ENCODE data around the gene SLC12A7. TPM values are rescaled to one million over a fixed set of nuclear protein-coding genes. Genes with fewer than 3 reads are reported as not detected.

Gene SLC12A7
- total RNA-seq, 2 donors from 2014 or later, result 27.6 to 138 TPM

DNA sequence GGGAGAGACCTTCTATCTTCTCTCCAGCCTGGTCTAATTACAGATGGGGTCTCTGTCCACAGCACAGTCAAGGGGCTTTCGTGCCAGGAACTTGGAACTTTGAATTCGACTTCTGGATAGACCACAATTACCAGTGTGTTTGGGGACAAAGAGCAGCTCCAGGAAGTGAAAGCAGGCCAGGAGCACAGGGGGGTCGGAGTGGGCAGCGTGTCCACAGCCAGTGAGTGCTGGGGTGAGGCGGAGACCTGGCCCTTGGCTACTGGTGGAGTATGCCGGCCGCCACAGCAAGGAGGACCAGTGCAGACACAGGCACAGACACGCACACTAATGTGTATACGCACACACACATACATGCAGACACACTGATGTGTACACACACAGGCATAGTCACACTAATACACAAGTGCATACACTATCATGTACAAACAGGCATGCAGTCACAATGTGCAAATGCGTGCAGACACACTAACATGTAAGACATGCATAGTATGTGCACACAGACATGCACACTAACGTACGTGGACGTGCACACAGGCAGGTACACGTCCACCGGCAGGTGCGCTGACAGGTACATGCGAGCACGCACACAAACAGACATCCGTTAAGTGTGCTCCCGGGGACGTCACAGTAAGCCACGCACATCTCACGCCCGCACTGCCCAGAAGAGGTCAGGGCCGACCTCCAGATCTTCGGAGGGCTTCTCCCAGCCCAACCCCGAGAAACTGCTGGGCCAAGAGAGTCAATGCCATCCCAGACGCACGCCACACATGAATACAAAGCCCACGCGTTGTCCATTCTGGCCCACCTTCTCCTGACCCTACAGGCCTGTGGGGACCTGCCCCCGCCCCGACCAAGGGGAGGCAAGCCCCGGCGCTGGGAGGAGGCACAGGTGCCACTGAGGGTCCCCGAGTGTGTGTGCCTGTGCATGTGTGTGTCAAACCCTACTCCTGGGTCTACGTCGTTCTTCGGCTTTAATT lies 56.8 kb downstream of the SLC12A7 start:
- 87% methylated on average over 39 of the region's 39 CpGs for WGBS
- intact Hi-C loops (cut with DNase I), result no loop called here
- no peak for DNase-seq (ENCODE audit: low spot score)

DNA sequence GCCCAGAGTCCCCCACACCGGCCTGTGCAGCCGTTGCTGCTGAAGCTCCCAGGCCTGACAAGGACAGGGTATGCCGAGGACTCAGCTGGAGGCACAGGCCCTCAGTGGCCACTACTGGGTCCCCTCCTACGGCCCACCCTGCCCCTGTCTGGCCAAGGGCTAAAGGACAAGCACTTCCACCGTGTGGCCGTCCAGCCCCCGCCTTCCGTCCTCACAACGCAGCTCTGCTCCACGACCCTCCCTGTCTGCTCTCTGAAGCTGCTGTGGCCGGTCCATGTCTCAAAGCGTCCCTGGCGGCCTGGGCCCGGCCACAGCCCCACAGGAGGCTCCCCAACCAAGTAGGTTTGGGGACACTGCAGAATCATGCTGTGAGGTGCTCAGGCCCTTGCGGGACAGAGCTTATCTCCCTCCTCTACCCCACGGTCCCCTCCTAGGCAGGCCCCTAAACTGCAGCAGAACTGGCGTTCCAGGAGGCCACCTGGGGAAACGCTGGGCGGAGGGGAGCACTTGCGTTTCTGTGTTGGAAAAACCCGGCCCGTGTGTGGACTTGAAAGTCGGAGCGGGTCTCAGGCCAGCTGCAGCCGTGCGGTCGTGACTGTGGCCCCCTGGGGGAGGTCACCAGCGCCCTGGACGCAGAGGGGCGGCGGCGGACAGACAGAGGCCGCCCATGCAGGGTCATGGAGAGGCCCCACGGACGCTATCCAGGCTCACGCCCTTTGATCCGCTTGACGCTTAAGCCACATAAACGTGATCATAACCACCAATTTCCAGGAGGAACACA lies 57.7 kb downstream of the SLC12A7 start:
- Histone ChIP-seq H3K27ac (no peak overlapping the region), H3K36me3 (no peaks in the 10 kb centered on the region), H3K4me1 (replicated peaks) (no peaks in the 10 kb centered on the region), H3K27me3 (replicated peaks; ENCODE audit: insufficient read depth) (no peaks in the 10 kb centered on the region), H3K9me3 (no peaks in the 10 kb centered on the region), H3K4me3 (no peak overlapping the region)
- TF ChIP-seq POLR2A (IDR thresholded peaks at IDR 0.05), result no peak
- TF ChIP-seq, protein P1, sequence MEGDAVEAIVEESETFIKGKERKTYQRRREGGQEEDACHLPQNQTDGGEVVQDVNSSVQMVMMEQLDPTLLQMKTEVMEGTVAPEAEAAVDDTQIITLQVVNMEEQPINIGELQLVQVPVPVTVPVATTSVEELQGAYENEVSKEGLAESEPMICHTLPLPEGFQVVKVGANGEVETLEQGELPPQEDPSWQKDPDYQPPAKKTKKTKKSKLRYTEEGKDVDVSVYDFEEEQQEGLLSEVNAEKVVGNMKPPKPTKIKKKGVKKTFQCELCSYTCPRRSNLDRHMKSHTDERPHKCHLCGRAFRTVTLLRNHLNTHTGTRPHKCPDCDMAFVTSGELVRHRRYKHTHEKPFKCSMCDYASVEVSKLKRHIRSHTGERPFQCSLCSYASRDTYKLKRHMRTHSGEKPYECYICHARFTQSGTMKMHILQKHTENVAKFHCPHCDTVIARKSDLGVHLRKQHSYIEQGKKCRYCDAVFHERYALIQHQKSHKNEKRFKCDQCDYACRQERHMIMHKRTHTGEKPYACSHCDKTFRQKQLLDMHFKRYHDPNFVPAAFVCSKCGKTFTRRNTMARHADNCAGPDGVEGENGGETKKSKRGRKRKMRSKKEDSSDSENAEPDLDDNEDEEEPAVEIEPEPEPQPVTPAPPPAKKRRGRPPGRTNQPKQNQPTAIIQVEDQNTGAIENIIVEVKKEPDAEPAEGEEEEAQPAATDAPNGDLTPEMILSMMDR (IDR thresholded peaks at IDR 0.05), result no peak
- TF ChIP-seq POLR2AphosphoS5 (IDR thresholded peaks at IDR 0.05), result no peak
- 89% methylated on average over 33 of the region's 39 CpGs for WGBS
- no peak for DNase-seq (ENCODE audit: low spot score)
- intact Hi-C loops (cut with DNase I), result no loop called here

More for the DNA sequence above, 56.8 kb downstream of the SLC12A7 start:
- H3K4me1 ChIP-seq (replicated peaks), result no peaks in the 10 kb centered on the region
- no peak overlapping the region for H3K4me3 ChIP-seq
- no peak overlapping the region for H3K27ac ChIP-seq
- no peaks in the 10 kb centered on the region for H3K27me3 ChIP-seq (replicated peaks; ENCODE audit: insufficient read depth)
- no peaks in the 10 kb centered on the region for H3K9me3 ChIP-seq
- TF ChIP-seq POLR2A (IDR thresholded peaks at IDR 0.05), result no peak
- TF ChIP-seq POLR2AphosphoS5 (IDR thresholded peaks at IDR 0.05), result no peak
- TF ChIP-seq, protein P1 (IDR thresholded peaks at IDR 0.05), result no peak
- H3K36me3 ChIP-seq, result no peaks in the 10 kb centered on the region

DNA sequence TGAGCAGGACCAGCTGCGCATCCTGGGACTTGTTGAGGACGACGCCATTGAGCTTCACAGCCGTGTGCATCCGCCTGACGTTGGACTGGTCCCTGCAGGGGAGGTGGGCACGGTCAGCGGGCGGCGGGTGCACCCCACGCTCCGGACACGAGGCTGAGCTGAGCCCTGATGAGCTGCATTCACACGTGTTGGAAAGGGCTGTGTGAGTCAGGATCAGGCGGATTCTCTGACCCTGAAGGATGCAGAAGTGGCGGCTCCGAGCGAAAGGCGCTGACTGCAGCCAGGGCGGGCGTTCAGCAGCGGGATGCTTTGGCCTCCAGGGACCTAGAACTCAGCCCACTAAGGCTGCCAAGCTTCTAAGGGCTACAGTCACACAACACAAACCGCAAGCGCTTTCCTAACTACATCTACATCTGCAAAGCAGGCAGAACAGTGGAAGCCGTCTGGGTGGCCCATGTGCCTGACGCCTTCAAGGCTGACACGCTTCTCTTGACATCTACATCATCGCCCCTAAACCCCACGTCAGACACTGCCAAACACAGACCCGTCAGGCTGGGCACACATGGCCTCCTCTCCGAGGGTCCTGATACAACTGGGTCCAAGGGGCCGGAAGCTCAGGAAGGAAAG lies 58.4 kb downstream of the SLC12A7 start:
- TF ChIP-seq POLR2AphosphoS5 (IDR thresholded peaks at IDR 0.05) (no peak), POLR2A (IDR thresholded peaks at IDR 0.05) (no peak)
- TF ChIP-seq, protein P1 (IDR thresholded peaks at IDR 0.05), result no peak
- H3K27ac ChIP-seq, result no peak overlapping the region
- no peak for DNase-seq (ENCODE audit: low spot score)
- no peaks in the 10 kb centered on the region for H3K9me3 ChIP-seq
- no peak overlapping the region for H3K4me3 ChIP-seq
- WGBS, result 88% methylated on average over 32 of the region's 32 CpGs
- H3K4me1 ChIP-seq (replicated peaks), result no peaks in the 10 kb centered on the region
- no peaks in the 10 kb centered on the region for H3K36me3 ChIP-seq
- no peaks in the 10 kb centered on the region for H3K27me3 ChIP-seq (replicated peaks; ENCODE audit: insufficient read depth)
- intact Hi-C loops (cut with DNase I), result no loop called here

DNA sequence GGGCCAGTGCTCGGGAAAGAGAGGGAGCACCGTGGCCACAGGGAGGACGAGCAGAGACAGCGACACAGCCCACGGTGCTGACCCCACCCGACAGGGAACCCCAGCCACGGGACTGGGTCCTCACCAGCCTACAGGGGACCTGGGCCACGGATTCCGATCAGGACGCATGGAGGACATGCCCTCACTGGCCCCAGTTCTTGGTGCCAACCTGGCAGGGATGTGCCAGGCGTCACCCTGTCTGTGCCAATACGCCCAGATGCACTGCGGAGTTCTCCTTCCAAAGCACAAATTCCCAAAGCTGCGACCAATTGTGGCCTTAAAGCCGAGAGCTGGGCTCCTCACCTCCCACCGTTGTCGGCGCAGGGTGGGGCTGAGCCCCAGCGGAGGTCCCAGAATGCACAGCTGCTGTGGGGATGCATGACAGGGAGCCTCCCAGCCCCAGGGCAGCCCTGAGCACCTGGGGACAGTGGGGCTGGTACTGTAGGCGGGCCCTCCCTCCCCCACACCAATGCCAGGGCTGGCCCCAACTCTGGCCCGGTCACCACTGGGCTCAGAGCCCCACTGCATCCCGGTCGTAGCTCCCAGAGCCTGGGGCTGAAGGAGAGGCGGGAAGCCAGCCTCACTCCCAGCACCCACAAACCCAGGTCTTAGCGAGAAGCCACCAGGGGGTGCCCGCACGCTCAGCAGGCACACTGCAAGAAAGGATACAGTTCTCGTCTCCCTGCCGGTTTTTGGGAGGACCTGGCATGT lies 59.0 kb downstream of the SLC12A7 start:
- H3K9me3 ChIP-seq, result no peaks in the 10 kb centered on the region
- 55% methylated on average over 28 of the region's 29 CpGs for WGBS
- TF ChIP-seq, protein P1 (IDR thresholded peaks at IDR 0.05), result peak in 3 of 4 experiments; percentile 11 to 45 (median 45)
- TF ChIP-seq POLR2A (IDR thresholded peaks at IDR 0.05) (no peak), POLR2AphosphoS5 (IDR thresholded peaks at IDR 0.05) (peak; percentile 20)
- H3K4me3 ChIP-seq, result no peak overlapping the region
- no peaks in the 10 kb centered on the region for H3K4me1 ChIP-seq (replicated peaks)
- intact Hi-C loops (cut with DNase I), result no loop called here
- no peaks in the 10 kb centered on the region for H3K27me3 ChIP-seq (replicated peaks; ENCODE audit: insufficient read depth)
- peak; percentile 63 for DNase-seq (ENCODE audit: low spot score)
- no peak overlapping the region for H3K27ac ChIP-seq
- no peaks in the 10 kb centered on the region for H3K36me3 ChIP-seq
